K562 (cell line): ENCODE results near the gene CHTOP. TPM values are rescaled to one million over a fixed set of nuclear protein-coding genes. Genes with fewer than 3 reads are reported as not detected.

ENCODE experiments used
- ATAC-seq: fragments of 200-7000 bp; cut with Tn5 transposase; 3 replicates; pipeline ENCODE4 v1.9.1; 2020; ENCODE audit warnings: moderate library complexity
- BruUV-seq: library from RNA; stranded (reverse); fragments of 400-500 nt; replicated peaks from 2 replicates; lab custom pipeline; 2021; lab: Mats Ljungman, UMichigan
- CTCF ChIA-PET: fragments of 300-600 bp; formaldehyde crosslinking; extraction: SDS; loops from one replicate; lab custom pipeline; 2021; ENCODE audit warnings: low intra/inter-chr PET ratio; lab: Yijun Ruan, JAX
- POLR2A ChIA-PET: fragments of 300-600, 350-650 bp; sonication (Branson Sonifier 250); formaldehyde crosslinking; extraction: SDS; loops from one replicate; lab custom pipeline; 2021; ENCODE audit warnings: antibody characterized with exemption, inconsistent platforms; lab: Yijun Ruan, JAX
- DNase-seq, 4 experiments: peaks; one replicate each; pipeline versions ENCODE4 v3.0.0 to v3.0.0-alpha.2; 2011 to 2018; ENCODE audit warnings: low spot score in 3 of 4, mixed read lengths in 3 of 4; ENCODE audit errors: extremely low read depth in 1 of 4
- FAIRE-seq: peaks from 2 replicates; lab custom pipeline; 2011; peaks lifted over from hg19 to GRCh38; lab: Jason Lieb, UNC
- H2AFZ ChIP-seq: 2 replicates; pipeline ENCODE4 v1.6.0; 2011; ENCODE audit warnings: low read depth, low read length, control low read depth, inconsistent platforms
- H3K27ac ChIP-seq: fragments of 200-600 bp; 3 replicates; pipeline ENCODE4 v1.8.0; 2011; ENCODE audit warnings: low read depth, mild to moderate bottlenecking, control low read depth, inconsistent platforms, low read length, moderate library complexity, mixed read lengths; ENCODE audit errors: extremely low read depth
- H3K27me3 ChIP-seq, 2 experiments: fragments of 300-600 bp in 1 of 2; 2 replicates in 1 of 2; 3 replicates in 1 of 2; pipeline versions ENCODE4 v1.6.0 to v1.8.0; 2011; ENCODE audit warnings: inconsistent platforms in 2 of 2, low read length in 2 of 2, mild to moderate bottlenecking in 1 of 2, mixed read lengths in 1 of 2, moderate library complexity in 1 of 2; ENCODE audit not compliant: control insufficient read depth in 2 of 2, insufficient read depth in 2 of 2
- H3K36me3 ChIP-seq: fragments of 300-600 bp; 3 replicates; pipeline ENCODE4 v1.8.0; 2011; ENCODE audit warnings: mild to moderate bottlenecking, low read length, inconsistent platforms; ENCODE audit not compliant: control insufficient read depth, insufficient read depth
- H3K4me1 ChIP-seq, 2 experiments: fragments of 200-600 bp in 1 of 2; replicated peaks in 1 of 2; 2 replicates in 1 of 2; 3 replicates in 1 of 2; pipeline versions ENCODE4 v1.5.1 to v1.8.0; 2011; ENCODE audit warnings: inconsistent platforms in 2 of 2, low read length in 2 of 2, mild to moderate bottlenecking in 1 of 2, mixed read lengths in 1 of 2, moderate library complexity in 1 of 2; ENCODE audit not compliant: control insufficient read depth in 2 of 2, insufficient read depth in 2 of 2
- H3K4me2 ChIP-seq: 2 replicates; pipeline ENCODE4 v1.6.1; 2011; ENCODE audit warnings: low read length, control low read depth, inconsistent platforms, mixed read lengths; ENCODE audit not compliant: insufficient read depth
- H3K4me3 ChIP-seq: fragments of 200-600 bp; sonication (generic), shearing (Covaris generic); 2 replicates; pipeline ENCODE4 v1.5.1; 2016; ENCODE audit warnings: control low read depth, inconsistent platforms
- H3K79me2 ChIP-seq: fragments of 200-600 bp; 3 replicates; pipeline ENCODE4 v1.8.0; 2011; ENCODE audit warnings: low read length, inconsistent platforms; ENCODE audit not compliant: control insufficient read depth, insufficient read depth
- H3K9ac ChIP-seq, 2 experiments: 2 replicates each; pipeline versions ENCODE4 v1.6.0 to v1.6.1; 2011; ENCODE audit warnings: low read depth in 2 of 2, low read length in 2 of 2, control low read depth in 1 of 2, inconsistent platforms in 1 of 2, mild to moderate bottlenecking in 1 of 2, mixed read lengths in 1 of 2; ENCODE audit not compliant: insufficient read depth in 1 of 2
- H3K9me1 ChIP-seq: one replicate; pipeline ENCODE4 v1.6.0; 2011; ENCODE audit warnings: inconsistent platforms, mild to moderate bottlenecking, low read length, moderate library complexity; ENCODE audit not compliant: control insufficient read depth, insufficient read depth
- H3K9me3 ChIP-seq: replicated peaks from 2 replicates; pipeline ENCODE4 v1.5.1; 2011; ENCODE audit warnings: low read depth, low read length, inconsistent platforms; ENCODE audit not compliant: control insufficient read depth, insufficient read depth
- H4K20me1 ChIP-seq: replicated peaks from 2 replicates; pipeline ENCODE4 v1.6.1; 2011; ENCODE audit warnings: low read length, inconsistent platforms, mixed read lengths; ENCODE audit not compliant: control insufficient read depth, insufficient read depth
- E4F1 ChIP-seq: fragments of 250-450 bp; sonication (Bioruptor Pico); IDR thresholded peaks from 2 replicates; pipeline ENCODE4 v1.5.0; 2021; ENCODE audit warnings: mild to moderate bottlenecking, borderline replicate concordance
- MAX ChIP-seq: sonication (generic); formaldehyde crosslinking; IDR thresholded peaks from 2 replicates; pipeline ENCODE4 v1.9.0; 2022; ENCODE audit warnings: mild to moderate bottlenecking, missing genetic modification reagents
- WGBS: fragments of 100-300 bp; shearing (Covaris generic); methylation state at CpG from one replicate; pipeline ENCODE4 v1.1.6; 2016; ENCODE audit warnings: low coverage, mixed read lengths; ENCODE audit not compliant: insufficient coverage; ENCODE audit errors: missing lambda C conversion rate; 5-methylcytosine and 5-hydroxymethylcytosine counted together
- in situ Hi-C: fragments of 300-500 bp; cut with MboI; formaldehyde crosslinking; loops from 4 replicates; pipeline ENCODE4 v1.15.0; 2018; ENCODE audit warnings: inconsistent platforms, mixed read lengths
- intact Hi-C: fragments of 100-400 bp; cut with micrococcal nuclease; formaldehyde crosslinking; loops from 2 replicates; pipeline ENCODE4 v1.14.2; 2022
- polyA plus RNA-seq, 8 experiments: library from polyadenylated mRNA; depleted of rRNA in 4 of 8; stranded (reverse) in 5 of 8; unstranded in 3 of 8; fragments of >200 nt; fragmentation: Nextera tagmentation in 2 of 8; fragmentation: Illumina TruSeq in 1 of 8; extraction: Ambion mirVana in 2 of 8; extraction: Trizol in 1 of 8; gene quantifications; 2 replicates each; pipeline versions ENCODE4 v1.2.1 to v1.2.3, GENCODE V29; 2011 to 2014; ENCODE audit warnings: inconsistent platforms in 1 of 8, missing spikeins in 1 of 8
- total RNA-seq, 7 experiments: library from RNA; depleted of rRNA in 6 of 7; stranded (reverse); fragments of >200 nt in 6 of 7; fragmentation: Illumina TruSeq in 2 of 7; extraction: Trizol in 2 of 7; gene quantifications; 2 replicates each; pipeline versions ENCODE4 v1.2.1 to v1.2.3, GENCODE V29; 2011 to 2021; ENCODE audit warnings: low replicate concordance in 1 of 7

Gene CHTOP
- total and polyA plus RNA-seq, 9 of the 15 experiments (the other 6 are each of a cell fraction or from before 2014, with no cell fraction given): 10.2 to 91.8 (median 60.8) TPM

- Histone ChIP-seq H3K4me3 (no peak overlapping the region), H2AFZ (no peak overlapping the region), H3K79me2 (peaks cover 22% of the 10 kb centered on the region), H3K36me3 (peaks cover 4% of the 10 kb centered on the region; the same call in 2 of the 3 replicates), H3K27me3 (no peaks in the 10 kb centered on the region), H3K4me2 (no peak overlapping the region), H3K9me1 (no peaks in the 10 kb centered on the region), H3K9ac (peak overlapping the region in 1 of 2 experiments; percentile 39; a peak in 1 of 4 replicates), H3K27ac (no peak overlapping the region), H4K20me1 (no peaks in the 10 kb centered on the region), H3K9me3 (no peaks in the 10 kb centered on the region), H3K4me1 (peaks cover 31 to 53% of the 10 kb centered on the region in 2 experiments)
- 64% methylated on average over 7 of the region's 7 CpGs for WGBS
- intact Hi-C loops (loop anchor here (5.0 kb wide), 1 partner anchor 98 kb away; no protein-coding TSS in a partner anchor), in situ Hi-C loops (no loop called here)
- no TSS peak for BruUV-seq
- TF ChIP-seq E4F1 (CRISPR knock-in tag) (no peak), MAX (0 out of 2 replicates have a peak, but pooled peaks have one; percentile 19)
- POLR2A ChIA-PET: interaction anchor here (0.5 to 4.3 kb wide), 5 partner anchors 13 to 233 kb away, joined by 3 to 18 read pairs (median 3); partner anchors contain the start of gene S100A14
- CTCF ChIA-PET: no interaction called here
- FAIRE-seq: no peak
- DNase-seq: no peak
- no peak for ATAC-seq
These were observed 3.5 kb upstream of the CHTOP start for GRCh38 chr1:153630384-153630783.
